HG02973 (cell line): ENCODE results near the gene CACNA1A.

Experiments
- ATAC-seq: cut with Tn5 transposase; IDR thresholded peaks from one replicate; pipeline ENCODE4 v1.9.1; 2021; ENCODE audit warnings: moderate library complexity; ENCODE audit not compliant: unreplicated experiment

CACNA1A gene

DNA sequence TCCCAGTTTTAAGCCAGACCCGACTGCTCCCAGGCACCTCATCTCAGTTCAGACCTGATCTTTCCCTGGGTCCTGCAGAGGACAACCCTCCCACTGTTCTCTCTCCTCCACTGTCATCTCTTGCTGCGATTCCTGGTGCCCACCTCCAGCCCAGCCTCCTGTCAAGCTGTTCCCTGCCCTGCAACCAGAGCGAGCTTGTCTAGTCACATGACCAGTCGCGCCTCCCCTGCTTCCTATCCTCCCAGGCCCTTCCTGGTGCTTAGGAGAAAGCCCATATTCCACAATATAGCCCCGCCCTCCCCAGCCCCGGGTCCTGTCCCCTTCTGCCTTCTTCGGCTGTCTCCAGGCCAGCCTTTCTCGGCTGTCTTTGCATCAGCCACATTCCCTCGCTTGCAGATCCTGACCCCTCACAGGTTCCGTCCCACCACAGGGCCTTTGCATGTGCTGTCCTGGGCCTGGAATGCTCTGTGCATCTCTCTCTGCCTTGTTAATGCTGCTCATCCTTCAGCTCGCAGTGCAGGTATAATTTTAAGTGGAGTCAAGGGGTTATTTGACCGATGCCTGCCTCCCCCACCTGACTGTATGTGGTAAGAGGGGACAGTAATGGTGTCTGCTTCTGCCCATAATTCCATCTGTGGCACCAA, 267.3 kb downstream of the CACNA1A start:
- ATAC-seq: no peak

DNA sequence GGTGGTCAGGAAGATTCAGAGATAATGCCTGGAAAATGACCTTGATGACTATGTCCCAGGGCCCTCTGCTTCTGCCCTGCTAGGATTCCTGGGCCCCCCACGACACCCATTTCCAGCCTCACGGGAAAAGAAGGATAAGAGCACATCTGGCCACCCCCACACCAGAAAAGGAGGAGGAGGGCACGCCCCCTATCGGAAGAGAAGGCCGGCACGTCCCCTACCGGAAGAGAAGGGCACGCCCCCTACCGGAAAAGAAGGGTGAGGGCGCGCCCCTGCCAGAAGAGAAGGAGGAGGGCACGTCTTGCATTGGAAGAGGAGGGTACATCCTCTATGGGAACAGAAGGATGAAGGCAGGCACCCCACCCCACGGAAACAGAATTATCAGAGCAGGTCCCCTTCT, 271.8 kb downstream of the CACNA1A start:
- no peak for ATAC-seq

DNA sequence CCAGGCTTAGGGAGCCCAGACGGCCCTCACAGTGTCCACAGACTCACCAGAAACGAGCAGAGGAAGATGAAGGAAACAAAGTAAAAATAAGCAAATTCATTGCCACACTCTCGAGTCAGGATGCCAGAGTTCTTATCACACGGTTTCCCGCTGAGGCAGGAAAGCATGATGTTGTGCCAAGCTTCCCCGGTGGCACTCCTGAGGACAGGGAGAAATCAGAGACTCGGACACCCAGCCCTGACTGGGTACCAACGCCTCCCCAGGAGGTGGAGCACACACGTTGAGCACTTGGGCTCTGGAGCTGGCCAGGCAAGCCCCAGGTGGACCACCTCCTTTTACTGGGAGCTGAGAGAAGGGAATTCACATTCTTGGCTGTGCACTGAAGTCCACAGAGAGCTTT, 274.6 kb downstream of the CACNA1A start:
- no peak for ATAC-seq

DNA sequence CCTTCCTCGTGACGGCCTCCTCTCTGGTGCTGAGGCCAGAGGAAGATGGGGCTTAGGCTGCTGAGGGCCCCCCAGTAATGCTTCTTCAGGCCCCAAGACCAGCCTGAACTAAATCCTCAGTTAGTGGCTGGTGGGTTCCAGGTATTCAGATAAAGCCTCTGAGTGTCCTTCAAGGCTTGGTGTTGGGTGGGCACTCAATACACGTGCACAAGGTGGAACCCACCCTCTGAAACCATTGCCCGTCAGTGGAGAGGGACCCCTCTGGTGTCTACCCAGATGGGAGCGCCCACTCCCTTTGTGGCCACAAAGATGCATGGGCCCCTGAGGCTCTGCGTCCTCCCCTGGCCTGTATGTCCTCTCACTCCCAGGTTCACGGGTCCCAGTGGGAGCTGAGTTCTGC, 277.0 kb downstream of the CACNA1A start:
- no peak for ATAC-seq

DNA sequence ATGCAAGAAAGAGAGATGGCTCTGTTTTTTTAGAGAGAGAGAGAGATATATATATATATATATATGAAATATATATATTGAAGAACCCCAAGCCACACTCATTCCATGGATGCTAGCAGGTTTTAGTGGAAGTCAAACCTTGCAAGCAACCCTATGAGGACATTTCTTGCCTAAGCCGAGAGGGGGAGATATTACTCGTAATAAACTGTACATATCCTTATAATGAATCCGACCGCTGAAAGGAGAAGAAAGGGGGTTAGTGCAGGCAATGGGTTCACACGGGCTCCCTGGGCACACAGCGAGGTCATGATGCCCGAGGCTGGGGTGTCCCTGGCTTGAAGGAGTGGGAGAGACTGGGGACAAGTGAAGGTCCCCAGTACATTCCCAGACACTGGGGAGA, 277.7 kb downstream of the CACNA1A start:
- no peak for ATAC-seq

DNA sequence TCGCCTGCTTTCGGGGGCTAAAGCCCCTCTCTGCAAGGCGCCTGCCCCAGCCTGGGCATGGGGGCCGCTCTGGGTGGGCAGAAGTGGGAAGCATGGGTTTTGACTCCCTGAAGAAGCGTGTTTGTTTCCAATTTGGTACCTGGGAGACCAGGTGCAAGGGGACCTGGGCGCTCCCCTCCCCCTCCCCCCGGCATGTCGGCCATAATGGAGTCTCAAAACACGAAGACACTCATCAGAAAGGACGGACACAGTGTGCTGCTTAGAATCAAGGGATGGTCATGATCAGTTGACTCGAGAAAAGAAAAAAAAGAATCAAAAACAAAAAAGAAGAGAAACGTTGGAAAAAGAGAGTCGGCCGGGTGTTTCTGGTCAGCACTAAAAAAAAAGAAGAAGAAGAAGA, 279.3 kb downstream of the CACNA1A start:
- no peak for ATAC-seq

DNA sequence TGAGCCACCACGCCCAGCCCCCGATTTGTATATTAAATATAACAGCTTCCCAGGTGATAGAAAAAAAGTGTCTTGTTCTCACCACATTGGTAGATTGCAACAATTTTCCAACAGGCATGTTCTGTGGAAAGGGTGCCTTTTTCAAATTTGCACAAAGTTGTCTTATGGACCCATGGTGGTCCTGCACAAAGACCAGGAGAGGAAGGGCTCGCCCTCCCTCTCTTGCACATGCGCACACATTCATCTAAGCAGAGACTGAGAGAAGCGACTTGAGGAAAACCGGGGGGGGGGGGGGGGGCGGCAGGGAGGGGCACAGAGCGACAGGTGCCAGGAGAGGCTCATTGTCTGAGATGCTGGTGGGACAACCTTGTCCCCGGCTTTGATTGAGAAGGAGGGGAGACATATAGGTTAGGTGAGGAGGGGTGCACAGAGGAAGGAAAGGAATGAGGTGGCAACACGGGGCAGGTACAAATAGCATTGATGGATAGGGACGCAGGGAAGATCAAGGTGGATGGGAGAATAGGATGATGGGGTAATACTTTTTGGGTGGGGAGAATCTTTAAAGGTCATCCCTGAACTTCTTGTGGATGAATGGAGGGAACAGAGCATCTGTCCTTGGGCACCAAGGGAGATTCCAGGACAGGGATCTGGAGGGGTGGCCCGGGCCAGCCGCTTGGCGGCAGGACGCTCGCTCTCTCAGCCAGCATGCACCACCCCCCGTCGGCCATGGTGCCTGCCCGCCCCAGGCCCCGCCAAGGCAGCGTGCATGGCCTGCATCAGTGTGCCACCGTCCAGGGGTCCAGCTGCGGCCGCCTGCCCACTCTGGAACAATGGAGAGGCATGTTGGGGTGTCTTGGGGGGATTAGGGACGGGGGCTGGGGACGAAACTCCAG, 280.1 kb downstream of the CACNA1A start:
- ATAC-seq: no peak

DNA sequence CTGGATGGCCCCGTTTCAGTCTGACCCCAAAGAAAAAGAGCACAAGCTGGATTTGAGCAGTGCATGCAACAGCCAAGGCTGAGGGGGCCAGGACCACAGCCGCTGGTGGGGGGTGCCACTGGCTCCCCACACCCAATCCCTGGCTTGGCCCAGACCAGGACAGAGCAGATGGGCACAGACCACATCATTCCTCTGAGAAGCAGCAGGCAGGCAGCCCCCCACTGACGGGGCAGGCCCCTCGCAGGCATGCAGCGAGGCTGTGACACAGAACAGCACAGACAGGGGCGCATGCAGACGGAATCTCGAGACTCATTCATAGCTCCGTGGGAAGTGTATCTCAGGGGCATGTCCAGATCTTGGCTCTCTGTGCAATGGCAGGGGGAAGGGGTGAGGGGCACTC, 281.2 kb downstream of the CACNA1A start:
- ATAC-seq: no peak

DNA sequence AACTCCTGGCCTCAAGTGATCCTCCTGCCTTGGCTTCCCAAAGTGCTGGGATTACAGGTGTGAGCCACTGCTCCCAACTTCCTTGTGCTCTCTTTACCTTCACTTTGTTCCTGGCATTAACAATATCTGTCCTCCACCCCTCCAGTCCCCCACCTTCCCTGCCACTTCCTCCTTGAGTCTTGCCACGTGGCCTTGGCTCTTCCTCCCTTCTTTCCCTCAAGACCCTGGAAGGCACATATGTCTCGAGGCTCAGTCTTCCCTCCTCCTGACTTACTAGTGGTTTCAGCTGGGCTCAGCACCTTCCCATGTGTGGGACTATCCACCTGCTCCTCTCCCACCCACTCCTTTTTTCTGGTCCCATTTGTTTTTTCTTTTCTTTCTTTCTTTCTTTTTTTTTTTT, 285.4 kb downstream of the CACNA1A start:
- no peak for ATAC-seq

DNA sequence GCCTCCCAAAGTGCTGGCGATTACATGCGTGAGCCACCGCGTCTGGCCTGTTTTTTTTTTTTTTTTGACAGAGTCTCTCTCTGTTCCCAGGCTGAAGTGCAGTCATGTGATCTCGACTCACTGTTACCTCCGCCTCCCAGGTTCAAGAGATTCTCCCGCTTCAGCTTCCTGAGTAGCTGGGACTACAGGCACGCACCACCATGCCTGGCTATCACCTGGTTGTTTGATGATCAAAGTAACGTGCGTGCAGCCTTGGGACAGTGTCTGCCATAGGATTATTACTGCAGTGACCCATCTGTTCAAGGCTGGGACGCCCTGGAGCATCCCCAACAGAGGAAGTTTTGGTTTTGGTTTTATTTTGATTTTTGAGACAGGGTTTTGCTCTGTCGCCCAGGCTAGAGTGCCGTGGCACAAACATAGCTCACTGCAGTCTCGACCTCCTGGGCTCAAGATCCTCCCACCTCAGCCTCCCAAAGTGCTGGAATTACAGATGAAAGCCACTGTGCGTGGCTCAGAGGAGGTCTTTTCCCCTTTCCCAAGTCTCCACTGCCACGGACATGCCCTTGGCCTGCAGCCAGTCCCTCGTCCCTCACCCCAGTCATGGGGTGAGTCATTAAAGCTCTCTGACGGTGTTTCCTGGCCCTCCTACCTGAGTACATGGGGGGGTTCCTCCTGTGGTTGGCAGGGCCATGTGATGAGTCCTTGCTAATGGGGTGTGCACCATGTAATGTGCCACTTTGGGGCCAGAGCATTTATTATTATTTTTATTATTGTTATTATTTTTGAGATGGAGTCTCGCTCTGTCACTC, 290.5 kb downstream of the CACNA1A start:
- ATAC-seq: no peak

DNA sequence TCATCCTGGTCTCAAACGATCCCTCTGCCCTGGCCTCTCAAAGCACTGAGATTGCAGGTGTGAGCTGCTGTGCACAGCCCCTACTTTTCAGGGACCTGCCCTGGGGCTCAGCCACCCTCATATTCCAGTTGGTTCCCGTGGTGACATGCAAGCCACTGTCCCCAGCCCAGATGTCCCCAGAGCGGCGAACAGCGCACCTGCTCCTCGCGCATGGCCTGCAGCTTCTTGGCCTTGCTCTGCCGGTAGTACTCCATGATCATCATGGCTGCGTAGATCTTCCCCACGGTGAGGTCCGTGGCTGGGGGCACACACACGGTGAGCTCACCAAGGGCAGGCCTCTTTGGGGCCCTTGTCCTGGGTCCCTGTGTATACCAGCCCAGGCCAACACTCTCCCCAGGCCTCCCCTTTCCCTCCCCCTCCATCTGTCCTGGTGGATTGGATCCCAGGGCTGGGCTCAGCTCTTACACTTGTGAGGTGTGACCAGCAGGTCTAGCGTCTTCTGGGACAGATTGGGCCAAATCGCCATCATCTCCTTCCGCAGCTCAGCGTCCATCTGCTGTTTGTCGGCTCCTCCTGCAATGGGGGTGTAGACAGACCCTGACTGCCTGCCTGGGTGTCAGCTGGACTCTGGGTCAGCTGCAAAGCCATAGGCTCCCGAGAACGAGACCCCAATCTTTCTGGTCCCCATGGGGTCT, 292.1 kb downstream of the CACNA1A start:
- ATAC-seq: no peak

DNA sequence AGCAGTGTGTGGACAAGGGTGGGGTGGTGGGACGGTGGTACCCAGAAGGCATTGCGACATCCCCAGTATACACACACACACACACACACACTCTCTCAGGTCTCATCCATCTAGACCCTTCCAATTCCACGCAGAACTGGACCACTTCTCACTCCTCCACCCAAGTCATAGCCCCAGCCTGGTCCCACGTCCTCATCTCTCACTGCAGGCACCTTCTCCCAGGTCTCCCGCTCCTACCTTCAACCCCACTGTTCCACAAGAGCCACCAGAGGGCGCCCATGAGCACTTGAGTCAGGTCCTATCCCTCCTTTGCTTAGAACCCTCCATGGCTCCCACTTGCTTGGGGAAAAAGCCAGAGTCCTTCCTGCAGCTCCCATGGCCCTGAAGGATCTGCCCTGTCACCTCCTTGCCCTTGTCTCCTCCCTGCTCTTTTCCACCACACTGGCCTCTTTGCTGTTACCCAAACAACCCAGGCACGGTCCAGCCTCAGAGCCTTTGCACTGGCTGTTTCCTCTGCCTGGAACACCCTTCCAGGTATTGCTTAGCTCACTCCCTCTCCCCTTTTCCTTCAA, 293.4 kb downstream of the CACNA1A start:
- no peak for ATAC-seq

DNA sequence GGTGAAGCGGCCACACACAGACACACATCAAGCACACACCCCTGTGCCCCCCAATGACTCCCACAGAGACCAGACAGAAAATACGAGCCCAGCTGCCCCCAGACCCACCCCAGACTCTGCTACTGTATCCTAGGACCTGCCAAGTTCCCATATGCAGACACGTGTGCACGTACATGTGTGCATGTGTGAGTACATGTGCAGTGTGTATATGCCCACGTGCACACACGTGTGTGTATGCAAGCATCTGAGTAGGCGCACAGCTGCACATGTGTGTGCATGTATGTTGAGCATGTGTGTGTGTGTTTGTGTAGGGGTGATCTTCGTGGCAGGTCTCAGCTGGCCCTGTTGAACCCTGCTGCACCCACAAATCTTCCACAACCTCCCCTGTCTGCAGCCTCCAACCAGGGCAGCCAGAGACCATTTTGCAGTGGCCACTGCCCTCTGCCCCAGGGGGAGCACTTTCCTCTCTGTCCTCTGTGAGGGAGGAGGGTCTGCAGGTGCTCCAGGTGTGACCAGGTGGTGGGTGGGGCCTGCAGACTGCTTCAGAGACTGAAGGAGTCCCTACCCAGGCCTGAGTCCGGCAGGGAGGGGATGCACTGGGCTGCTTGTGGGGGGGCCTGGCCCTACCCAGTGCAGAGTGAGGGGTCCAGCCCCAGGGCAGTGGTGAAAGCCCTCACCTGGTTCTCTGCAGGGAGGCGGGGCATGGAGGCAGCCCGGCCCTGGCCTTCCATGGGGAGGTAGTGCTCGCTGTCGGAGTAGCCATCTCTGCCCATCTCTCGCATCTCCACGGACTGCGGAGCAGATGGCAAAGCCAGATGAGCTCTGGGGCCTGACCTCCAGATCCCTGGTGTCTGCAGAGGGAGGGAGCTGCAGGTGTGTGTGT, 294.6 kb downstream of the CACNA1A start:
- no peak for ATAC-seq

DNA sequence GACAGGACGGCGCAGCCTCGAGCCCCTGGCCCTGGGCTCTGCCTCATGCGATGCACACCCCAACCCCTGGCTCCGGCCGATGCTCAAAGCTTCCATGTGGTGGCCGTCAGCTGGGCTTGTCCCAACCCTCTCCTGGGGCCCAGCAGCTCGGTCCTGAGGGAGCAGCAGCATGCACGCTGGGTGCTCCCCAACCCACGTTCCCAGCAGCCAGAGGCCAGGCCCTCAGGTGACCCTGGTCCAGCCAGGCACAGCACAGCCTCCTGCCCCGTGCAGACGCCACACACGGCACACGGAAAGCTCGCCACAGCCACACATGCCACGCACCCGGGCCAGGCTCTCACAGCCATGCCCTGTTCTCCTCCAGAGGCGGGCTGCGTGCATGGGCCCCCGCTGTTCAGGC, 295.3 kb downstream of the CACNA1A start:
- no peak for ATAC-seq

DNA sequence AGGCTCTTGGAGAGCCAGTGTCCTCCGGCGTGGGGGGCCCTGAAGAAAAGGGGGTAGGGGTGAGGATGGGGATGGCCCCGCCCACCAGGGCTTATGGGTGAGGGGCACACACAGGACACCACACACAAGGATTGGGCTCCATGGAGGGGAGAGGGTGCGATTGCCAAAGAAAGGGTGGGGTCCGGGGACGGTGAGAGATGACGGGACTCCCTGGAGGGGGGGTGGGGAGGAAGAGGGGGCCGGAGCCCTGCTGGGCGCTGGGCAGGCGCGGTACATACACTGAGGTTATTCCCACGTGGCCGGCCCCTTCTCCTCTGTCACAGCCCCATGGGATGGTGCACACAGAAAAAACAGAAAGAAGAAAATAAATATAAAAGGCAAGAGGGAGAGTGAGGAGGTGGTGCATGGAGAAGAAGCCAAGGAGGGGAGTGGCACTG, 295.9 kb downstream of the CACNA1A start:
- ATAC-seq: no peak

DNA sequence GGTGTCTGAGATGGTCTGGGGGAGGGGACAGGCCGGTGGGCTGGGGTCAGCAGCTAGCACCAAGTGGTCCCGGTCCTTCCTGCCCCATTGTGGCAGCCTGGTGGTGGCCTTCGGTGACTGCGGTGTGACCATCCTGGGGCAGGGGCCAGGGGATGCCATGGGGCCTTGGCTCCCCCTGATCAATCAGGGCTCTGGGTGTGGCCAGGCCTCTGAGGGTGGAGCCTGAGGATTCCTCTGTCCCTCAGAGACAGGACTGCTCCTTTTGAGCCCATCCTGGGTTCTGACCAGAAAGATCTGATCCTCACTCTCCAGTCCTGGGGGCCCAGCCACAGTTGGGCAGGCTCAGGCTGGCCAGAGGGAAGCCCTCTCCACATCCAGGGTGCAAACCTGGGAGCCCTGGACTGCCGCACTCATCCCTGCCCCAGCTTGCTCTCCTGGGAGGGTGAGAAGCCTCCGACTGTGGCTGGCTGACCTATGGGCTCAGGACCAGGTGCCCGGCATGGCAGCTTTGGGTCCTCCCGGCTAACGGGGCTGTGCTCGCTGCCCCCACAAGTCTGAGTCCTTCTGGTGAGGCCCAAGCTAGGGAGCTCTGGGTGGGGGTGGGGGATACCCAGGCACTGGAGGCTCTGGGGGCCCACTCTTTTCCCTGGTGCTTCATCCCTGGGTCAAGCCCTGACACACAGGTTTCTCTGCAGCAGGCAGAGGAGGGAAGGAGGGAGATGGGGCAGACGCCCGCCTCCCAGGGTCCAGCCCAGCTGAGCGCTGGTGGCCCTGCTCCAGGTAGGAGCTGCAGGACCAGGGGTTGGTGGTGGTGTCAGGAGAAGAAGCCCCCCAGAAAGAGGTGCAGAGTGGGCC, 296.6 kb downstream of the CACNA1A start:
- no peak for ATAC-seq

DNA sequence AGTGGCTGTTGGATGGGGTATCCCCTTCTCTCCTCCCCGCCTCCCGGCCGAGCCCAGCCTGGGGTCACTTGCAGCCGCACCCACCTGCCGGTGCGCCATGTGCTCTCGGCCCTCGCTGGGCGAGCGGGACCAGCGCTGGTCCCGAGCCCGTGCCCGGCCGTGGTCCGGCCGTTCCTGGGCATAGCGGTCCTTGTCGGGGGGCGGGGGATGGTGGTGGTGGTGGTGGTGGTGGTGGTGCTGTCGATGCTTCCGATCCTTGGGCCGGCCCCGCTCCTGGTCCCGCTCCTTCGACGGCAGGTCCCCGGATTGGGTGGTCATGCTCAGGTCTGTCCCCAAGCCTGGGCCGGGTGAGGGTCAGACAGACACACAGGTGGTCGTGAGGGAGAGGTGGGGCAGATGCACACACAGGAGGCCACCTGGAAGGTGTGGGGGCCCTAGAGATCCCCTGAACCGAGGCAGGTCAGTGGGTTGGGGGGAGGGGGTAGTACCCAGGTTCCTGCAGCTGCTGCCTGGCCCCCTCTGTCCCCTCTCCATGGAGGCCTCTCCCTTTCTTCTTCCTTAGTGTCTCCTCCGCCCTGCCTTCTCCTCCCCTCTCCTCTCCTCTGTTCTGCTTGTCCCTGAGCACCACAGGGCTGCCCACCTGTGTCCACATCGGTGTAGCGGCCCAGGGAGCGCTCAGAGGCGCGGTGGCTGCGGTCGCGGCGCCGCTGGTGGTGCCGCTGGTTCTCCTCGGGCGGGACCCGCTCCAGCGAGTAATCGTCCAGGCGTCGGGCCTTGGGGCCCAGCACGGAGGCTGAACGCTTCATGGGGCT, 297.4 kb downstream of the CACNA1A start:
- no peak for ATAC-seq
